Central memory CD4-positive, alpha-beta T cell (primary cell): ENCODE data around the gene DNAI7.

Experiments used
- DNase-seq: peaks from one replicate; pipeline ENCODE4 v3.0.0; 2022
- total RNA-seq, 3 experiments: gene quantifications; one replicate each; lab custom pipeline; 2026; lab: John Stamatoyannopoulos, UW

Gene DNAI7, protein sequence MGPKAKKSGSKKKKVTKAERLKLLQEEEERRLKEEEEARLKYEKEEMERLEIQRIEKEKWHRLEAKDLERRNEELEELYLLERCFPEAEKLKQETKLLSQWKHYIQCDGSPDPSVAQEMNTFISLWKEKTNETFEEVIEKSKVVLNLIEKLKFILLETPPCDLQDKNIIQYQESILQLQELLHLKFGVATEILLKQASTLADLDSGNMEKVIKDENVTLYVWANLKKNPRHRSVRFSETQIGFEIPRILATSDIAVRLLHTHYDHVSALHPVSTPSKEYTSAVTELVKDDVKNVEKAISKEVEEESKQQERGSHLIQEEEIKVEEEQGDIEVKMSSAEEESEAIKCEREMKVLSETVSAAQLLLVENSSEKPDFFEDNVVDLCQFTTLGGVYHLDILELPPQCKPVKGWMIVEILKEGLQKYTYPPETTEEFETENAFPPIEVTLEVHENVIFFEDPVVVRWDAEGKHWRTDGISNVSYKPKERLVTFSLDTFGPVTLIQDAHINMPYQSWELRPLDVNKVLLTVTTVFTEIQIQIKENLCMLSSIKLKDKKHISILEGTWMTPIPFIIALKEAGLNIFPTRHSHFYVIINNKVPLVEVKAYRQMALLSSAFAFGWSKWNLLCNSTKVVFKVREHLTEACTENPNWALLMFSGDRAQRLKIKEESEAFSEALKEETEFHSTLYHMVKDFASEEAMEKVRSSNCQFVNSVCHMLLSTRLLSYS
- 0.04 to 4.4 (median 0.11) reads per million in 3 experiments for total RNA-seq

DNA sequence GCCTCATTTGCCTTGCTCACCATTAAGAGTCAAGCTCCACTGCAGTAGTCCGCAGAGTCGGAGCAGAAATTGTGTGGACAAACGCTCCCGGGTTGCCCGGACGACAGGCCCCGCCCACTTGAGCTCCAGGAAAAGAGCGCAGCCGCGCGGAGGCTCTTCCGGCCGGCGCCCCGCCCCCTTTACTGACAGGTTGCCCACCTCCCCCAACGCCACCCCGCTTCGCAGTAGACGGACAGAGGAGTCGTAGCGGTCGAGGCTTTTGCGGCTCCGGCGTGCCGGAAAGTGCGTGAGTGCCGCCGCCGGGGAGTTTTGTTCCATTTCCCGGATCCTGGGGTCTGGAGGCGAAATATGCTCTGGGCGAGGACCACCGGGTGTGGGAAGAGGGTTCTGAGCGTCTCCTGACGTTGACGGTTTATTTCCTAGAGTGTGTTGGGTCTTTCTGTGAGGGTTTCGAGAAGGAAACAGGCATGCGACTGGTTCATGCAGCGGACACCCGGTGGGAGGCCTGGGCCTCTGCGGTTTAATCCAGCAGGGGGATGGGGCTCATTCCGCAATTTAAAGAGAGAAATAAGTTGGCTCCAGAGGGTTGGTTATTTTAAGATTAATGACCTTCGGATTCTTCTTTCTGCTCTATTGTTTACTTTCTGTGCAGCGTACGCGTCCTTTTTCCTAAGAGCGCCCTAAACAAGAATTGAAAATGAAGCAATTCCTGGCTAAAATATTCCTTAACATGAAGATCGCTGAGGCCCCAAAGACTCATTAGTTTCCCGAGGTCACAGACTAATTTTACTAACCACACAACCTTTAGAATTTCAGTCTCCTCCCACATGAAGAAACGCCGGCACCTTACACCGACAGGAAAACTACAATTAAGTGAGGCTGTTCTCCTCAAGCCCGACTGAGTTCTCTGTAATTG is at the start of gene DNAI7, which contains the start of gene ETFRF1:
Gene DNAI7 (minus strand): TSS at position 105 of the 916 bp plus-strand sequence. CDS start 82 bp downstream, at position 23.
Gene ETFRF1 (plus strand): TSS at position 182 of the 916 bp plus-strand sequence. CDS start 8,720 bp downstream, outside the sequence.
- peak; percentile 95 for DNase-seq

DNA sequence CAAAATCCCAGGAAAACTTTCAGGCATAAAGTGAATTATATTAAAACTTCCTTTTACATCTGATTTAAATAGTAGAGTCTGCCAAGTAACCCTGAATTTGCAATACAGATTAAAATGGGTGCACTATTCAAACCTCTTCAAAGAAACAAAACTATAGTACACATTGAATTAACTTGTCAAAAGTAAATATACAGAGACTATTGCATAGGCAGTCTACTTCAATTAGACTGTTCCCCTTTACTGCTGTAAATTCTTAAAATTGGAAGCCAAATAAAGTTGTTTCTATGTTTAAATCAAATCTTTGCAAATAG is 48.7 kb upstream of the DNAI7 start:
- no peak for DNase-seq

DNA sequence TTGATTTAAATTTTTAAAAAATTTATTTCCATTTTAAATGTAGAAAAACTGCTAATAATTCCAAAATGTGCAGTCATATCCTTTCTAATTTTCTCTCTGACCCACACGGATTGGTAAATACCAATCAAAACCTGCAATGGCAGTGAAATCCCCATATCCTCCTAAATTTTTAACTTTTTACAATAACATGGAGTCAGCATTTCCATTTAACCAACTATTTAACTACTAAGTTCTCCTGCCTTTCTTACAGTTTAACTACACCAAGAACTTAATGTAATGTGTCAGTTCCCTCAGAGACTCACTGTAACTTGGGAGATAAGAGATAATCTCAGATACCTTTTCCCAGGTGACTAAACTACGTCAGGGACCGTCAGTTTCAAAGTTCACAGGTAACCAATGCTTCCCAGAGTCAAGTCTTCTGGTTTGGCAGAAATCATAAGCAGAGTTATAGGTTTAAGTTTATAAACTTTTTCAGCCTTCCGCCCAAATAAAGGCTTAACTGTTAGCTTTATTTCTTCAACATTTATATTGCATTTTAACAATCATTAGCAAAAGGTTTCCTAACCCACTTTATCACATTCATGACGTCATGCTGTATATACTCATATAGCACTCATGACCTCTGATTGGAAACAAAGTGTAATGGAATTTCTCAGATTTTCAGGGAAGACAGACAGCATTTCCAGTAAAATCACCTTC is 48.2 kb upstream of the DNAI7 start:
- no peak for DNase-seq

DNA sequence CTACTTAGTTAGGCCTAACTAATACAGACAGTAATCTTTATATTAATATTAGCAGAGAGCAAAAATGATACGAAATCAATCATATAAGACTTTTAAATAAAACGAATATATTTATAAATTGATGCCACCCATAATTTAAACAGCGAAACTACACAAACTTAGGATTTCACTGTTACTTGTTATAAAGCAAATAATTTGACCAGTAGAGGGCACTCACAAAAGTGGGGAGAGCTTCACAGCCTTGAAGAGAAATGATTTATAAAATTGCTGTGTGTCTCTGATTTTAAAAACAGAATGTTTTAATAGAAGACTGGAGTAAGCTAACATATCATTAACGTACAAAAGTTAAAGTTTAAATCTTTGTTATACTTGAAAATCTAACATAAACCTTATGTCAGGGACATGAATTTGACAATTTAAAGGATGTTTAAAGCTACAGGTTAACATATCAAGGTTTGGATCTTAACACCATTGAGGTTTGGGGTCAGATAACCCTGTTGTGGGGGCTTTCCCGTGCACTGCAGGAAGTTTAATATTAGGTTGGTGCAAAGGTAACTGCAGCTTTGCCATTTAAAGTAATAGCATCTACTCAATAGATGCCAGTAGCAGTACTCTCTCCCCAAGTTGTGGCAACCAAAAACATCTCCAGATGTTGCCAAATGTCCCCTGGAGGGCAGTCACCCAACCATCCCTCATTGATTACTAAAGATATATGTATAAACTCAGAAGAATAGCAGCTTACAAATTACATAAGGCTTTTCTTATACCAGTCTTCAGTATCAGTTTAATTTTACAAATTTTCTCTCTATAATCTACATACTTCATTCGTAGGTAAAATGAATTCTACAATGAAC is 46.4 kb upstream of the DNAI7 start:
- peak; percentile 55 for DNase-seq

DNA sequence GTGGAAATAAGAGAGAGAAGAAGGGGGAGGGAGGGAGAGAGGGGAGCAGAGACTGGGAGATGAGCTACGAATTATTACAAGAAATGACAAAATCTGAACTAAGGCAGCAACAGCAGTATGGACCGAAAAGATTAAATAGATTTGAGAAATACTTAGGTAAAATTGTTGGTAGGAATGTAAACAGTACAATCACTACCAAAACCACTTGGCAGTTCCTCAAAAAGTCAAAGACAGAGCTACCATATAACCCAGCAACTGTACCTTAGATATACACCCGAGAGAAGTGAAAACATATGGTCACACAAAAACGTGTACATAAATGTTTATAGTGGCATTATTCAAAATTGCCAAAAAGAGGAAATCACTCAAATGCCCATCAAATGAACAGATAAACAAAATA is 41.7 kb upstream of the DNAI7 start:
- DNase-seq, result no peak

DNA sequence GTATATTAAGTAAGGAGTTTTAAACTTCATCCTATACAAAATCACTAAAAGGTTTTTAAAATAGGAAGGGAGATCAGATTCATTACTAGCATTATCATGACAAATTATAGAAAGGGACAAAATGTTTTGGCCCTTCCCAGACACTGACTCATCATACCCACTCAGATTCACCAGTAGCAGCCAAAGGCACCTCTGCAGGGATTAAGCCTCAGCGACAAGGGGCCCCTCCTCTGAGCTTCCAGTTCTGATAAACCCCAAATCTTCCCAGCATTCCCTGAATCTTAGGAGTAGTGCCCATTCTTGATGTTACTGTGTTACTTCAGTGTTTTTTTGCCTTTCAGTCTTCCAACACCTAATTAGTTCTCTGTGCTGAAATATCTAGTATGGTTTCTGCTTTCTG is 41.2 kb upstream of the DNAI7 start:
- no peak for DNase-seq

DNA sequence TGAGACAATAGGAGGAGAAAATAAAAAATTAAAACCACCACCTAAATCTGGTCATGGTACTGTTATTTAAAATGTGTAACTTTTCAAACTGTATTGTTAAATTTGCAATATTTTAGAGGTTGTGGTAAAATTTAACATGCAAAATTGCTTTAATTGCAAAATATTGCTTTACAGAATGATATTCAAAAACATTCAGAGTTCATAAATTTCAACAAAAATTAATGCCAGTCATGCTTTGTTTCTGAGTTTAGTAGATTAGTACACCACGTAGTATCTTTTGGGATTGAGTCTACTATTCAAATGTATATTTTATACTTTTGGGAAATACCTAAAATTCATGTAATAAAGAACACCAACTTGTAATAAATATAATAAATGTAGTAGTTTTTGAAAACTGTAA is 18.4 kb upstream of the DNAI7 start:
- no peak for DNase-seq

DNA sequence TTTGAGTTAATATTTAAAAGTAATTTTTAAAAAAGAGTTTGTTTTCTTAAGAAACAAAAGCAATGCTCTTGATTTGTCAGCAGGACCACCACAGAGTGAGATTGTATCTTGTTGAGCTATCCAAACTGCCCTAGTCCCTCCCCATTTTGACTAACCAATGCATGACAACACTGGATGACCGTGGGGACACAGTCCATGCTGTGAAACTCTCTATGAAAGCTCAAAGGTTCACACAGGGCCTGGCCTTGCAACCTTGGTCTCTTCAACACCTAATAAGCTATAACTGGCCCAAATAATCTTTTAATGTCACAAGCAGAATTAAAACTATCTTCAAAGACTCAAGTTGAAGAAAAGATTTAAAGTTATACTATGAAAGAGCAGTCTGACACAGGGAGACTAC is 13.6 kb upstream of the DNAI7 start:
- DNase-seq, result no peak

DNA sequence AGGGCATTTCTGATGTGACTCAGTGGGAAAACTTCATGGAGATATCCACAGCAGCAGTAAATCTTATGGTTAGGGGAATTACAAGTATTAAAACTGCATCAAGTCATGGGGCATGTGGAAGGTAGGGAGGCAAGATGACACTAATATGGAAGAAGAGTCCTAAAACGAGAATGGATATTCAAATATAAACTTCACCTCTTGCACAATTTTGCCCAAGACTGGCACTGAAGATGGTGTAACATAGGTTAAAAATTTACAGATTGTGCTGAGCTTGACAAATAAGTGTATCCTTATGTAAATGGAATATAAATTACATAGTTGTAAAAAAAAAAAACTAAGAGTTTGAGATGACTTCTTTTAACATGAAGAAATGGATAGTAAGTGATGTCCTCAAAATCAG is 12.9 kb upstream of the DNAI7 start:
- no peak for DNase-seq

DNA sequence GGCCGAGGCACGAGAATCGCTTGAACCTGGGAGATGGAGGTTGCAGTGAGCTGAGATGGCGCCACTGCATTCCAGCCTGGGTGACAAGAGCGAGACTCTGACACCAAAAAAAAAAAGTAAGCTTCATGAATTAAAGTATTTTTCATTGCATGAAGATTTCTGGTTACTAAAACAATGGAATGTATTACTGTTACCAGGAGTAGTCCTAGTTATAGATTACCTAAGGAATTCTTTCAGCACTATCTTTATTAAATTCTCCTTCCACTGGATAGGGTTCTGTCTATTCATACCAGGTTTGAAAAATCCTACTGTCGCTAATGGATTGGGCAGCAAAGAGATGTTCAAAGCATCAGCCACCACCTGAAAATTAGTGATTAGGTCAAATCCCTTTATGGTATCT is 12.5 kb upstream of the DNAI7 start:
- DNase-seq, result no peak

DNA sequence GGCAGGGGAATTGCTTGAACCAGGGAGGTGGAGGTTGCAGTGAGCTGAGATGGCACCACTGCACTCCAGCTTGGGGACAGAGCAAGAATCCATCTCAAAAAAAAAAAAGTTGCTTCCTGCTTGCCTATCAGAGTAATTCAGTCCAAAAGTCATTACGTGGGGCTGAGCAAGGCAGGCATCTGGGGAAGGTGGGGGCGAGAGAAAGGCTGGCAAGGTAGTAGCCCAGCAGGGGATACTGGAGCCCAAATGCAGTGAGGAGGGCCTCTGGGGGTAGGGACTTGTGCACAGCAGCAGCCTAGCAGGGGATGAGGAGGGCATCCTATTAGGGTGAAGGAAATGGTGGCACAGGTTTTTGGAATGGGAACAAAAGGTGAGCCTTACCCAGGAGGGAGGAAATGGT is 7.2 kb upstream of the DNAI7 start:
- DNase-seq, result no peak

DNA sequence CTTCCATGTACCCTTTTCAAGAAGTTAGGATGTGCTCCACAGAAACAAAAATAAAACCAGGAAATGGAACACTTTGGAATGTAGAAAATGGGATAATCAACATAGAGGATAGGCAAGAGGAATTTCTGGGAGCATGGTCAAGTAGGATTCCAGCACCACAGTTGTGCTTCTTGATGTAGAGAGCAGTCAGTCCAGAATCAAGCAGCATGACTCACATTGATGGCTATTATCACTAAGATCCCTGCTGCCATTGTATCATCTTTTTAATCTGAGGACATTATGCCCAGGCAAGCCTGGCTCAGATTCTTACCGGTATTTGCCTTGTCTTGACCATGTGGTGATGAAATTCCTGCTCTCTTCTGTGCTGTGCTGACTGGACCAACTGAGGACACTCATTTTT is 5.7 kb upstream of the DNAI7 start:
- no peak for DNase-seq

DNA sequence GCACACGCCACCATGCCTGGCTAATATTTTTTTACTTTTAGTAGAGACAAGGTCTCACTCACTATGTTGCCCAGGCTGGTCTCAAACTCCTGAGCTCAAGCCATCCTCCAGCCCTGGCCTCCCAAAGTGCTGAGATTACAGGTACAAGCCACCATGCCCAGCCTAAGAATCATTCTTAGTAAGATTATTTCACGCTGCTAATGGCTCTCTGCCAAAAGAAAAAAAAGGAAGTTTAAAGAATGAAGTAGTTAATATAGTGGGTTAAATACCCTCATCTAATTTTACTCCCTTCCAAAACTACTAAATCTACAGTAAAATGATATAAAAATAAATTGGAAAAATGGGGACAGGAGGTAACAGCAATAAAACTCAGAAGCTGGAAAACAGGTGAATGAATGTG is 2.6 kb upstream of the DNAI7 start:
- DNase-seq, result no peak

DNA sequence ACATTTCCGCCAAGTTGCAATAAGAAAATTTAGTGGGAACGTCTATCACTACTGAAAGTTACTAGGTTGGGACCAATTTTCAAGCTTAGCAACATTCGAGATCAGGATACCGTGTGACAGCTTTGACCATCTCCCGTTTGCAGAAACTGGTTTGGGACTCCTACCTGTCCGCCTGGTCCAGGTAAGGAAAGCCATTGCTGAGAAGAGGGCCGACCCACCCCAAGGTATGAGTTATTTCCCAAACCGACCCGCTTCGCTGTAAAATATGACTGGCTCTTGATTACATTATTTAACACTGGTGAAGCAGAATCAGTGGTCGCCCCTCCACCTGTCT is 271 bp downstream of the DNAI7 start:
- DNase-seq, result no peak

DNA sequence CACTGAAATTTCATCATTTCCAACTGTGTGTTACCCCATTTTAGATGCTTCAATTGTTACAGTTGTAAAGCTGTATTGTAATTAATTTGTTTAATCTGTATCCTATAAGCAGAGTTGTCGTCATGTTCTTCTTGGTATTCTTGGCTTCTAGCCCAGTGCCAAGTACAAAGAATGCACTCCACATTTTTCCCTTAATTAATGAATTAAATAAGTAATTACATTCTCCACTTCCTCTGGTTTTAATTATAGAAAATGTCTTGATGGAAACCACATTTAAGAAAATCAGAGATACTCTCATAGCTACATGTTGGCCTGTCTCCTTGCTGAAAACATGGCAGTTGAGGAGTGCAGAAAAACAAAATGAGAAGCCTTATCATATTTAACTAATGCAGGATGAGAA is 746 bp downstream of the DNAI7 start:
- DNase-seq, result no peak

DNA sequence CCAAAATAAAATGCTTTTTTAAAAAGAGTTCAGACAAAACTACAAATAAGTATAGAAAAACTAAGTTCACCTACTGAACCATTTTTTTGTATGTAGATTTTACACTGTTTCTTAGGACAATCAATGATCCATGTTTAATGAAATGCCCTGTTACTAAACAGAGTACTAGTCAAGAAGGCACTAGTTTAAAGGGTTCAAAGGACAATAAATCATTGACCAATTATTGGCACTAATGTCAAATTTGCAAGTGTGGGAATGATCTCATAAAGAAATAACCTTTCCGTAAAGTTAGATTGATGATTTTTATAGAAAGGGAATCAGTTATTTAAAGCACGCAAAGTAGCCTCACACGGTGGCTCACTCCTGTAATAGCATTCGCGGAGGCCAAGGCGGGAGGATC is 4.2 kb downstream of the DNAI7 start:
- DNase-seq, result no peak

DNA sequence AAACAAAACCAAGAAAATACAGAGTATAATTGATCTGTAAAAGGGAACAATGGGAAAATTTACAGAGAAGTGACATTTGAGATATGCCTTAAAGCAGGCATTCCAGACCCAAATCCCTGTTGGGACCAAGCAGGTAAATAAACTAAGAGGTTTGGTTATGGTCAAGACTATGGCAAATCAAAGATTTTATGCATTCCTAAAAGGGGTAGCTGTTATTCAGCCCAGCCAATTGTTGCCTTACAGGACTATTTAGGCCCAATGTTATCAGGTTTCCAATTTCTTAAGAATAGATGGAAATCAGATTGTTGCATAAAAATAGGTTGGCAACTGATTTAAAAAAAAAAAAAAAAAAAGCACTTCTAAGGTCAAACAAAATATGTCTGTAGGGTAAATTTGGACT is 5.3 kb downstream of the DNAI7 start:
- DNase-seq, result no peak

DNA sequence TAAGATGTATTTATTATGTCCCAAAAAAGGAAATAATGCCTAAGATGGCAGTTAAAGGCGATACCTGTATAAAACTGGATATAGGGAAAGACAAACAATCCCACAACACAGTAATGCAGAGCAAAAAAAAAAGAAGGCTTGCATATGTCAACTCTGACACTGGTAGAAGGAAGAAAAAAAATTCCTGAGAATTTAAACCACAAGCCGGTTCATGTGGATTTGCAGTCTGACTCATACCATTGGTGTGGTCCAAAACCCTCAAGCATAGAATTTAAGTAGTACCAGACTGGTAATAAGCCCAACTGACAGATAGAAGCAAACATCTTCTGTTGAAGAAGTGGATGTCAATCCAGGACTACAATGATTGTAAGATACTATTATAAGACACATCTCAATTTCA is 7.2 kb downstream of the DNAI7 start:
- no peak for DNase-seq

DNA sequence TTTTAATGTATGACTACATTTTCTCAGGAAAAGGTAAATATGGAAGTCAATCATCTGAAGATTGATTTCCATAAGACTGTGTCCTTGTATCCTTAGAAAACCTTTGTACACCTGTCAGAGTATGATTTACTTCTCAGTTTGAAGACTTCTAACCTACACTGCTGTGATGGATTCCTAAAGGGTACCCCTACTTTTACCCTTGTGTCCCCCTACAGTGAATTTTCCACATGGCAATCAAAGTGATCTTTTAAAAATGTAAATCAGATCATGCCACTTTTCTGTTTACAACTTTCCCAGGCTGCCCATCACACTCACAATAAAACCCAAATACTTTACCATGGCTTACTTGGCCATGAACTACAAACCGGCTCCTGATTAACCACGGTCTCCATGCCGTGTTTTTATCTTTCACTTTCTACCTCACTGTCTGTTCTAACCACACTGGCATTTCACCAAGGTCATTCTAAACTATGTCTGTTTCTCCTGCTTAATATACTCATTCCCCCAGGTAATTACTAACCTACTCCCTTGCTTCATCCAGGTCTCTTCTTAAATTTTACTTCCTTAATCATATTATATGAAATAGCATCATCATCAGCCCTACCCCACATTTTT is 8.1 kb downstream of the DNAI7 start:
- DNase-seq, result peak; percentile 23

DNA sequence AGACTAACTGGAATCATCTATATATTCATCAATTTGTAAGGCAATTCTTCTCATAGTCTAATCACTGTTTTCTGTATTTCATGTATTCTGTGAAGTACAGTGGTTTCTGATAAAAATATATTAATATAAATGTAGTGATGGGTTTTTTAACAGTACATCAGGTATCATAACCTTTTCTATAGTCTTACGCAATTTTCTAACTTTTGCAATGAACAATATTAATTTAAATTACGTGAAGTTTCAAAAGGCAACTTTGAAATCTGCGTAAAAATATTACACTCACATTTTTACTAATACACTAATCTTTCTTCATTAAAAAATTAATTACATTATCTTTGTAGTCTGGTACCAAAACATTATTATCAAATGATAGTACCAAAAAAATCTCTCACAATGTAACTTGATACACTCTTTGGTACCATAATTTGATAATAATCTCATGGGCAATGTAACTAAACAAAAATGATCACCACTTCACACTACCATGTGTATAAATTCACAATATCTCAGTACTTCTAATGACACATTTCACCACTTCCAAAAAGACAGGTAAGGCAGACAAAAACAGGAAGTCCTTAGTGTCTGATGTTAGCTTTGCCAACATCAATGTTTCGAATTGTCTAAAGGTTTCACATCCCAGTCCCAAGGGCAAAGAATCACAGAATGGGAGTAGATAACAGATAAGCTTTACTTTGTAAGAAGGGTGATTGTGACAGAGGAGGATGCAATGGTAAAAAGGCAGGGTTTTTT is 8.7 kb downstream of the DNAI7 start:
- no peak for DNase-seq

DNA sequence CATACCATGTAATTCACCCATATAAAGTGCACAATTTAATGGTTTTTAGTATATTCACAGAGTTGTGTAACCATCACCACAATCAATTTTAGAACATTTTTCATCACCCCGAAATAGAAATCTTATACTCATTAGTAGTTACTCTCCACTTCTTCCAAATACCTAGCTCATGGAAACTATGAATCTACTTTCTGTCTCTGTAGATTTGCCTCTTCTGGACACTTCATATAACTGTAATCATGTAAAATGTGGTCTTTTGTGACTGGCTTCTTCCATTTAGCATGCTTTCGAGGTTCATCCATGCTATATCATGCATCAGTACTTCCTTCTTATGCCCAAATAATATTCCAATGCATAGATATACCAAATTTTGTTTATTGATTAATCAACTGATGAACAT is 10.8 kb downstream of the DNAI7 start:
- DNase-seq, result no peak
